Measurements from ENCODE around the gene ENTPD6.

DNA sequence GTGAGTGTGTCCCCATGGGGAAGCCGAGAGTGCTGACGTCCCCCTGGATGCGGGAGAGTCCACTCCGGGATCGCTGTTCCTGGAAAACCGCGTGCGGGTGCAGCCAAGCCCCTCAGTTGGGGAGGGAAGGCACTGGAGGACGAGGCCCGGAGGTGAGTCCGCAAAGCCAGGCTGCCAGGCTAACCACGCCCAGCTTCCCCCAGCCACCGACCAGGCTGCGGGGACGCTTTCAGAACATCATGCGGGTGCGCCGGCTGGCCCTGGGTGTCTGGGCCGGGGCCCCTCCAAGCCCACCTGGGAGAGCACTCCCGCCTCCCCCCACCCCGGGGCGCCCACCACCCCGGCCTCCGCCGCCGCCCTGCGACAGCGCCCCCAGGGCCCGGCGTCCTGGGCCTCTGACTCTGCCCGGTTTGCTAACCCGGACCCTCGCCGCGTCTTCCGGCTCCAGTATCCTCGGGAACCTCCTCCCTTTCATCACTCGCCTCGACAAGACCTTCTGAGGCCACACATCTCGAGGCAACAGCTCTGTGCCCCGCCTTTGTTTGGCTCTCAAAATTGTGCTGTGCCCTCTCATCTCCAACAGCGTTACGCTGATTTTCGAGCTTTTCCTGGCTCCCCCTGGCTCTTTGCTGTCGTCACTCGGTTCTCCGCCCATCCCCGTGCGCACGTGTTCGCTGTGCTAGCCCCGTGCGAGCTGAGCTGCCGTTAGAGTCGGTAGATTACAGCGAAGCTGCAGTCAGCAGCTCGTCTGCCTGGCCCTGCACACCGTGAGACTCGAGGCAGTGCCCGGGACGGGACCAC is 47.1 kb upstream of the ENTPD6 start:
- TF ChIP-seq, protein P1, sequence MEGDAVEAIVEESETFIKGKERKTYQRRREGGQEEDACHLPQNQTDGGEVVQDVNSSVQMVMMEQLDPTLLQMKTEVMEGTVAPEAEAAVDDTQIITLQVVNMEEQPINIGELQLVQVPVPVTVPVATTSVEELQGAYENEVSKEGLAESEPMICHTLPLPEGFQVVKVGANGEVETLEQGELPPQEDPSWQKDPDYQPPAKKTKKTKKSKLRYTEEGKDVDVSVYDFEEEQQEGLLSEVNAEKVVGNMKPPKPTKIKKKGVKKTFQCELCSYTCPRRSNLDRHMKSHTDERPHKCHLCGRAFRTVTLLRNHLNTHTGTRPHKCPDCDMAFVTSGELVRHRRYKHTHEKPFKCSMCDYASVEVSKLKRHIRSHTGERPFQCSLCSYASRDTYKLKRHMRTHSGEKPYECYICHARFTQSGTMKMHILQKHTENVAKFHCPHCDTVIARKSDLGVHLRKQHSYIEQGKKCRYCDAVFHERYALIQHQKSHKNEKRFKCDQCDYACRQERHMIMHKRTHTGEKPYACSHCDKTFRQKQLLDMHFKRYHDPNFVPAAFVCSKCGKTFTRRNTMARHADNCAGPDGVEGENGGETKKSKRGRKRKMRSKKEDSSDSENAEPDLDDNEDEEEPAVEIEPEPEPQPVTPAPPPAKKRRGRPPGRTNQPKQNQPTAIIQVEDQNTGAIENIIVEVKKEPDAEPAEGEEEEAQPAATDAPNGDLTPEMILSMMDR (IDR thresholded peaks at IDR 0.05): no peak
- no peak for TF ChIP-seq POLR2A (IDR thresholded peaks at IDR 0.05)

Measured in uterus (tissue), 2 donors.